D341Med (cell line): ENCODE results near the gene SEC22A.
A peak's percentile ranks its signal among the peaks of the same experiment; 100 is the strongest.

Experiments used
- DNase-seq: peaks from one replicate; pipeline ENCODE4 v3.0.0; 2012; ENCODE audit warnings: low spot score

Gene SEC22A

DNA sequence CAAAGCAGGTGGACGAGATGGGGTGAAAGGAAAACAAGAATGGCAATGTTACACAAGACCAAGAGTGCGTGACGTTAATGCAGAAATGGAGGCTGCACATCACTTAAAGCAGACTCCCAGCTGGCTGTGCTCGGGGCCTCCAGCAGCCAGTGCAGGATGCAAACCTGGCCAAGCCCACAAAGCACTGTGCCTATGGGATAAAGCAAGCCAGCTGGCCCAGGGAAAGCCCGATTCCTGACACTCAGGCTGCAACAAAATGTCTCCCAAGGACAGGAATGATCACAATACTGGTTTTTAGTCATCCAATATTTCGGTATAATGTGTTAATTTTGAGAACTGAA, 86.2 kb downstream of the SEC22A start:
- DNase-seq = peak; percentile 19

DNA sequence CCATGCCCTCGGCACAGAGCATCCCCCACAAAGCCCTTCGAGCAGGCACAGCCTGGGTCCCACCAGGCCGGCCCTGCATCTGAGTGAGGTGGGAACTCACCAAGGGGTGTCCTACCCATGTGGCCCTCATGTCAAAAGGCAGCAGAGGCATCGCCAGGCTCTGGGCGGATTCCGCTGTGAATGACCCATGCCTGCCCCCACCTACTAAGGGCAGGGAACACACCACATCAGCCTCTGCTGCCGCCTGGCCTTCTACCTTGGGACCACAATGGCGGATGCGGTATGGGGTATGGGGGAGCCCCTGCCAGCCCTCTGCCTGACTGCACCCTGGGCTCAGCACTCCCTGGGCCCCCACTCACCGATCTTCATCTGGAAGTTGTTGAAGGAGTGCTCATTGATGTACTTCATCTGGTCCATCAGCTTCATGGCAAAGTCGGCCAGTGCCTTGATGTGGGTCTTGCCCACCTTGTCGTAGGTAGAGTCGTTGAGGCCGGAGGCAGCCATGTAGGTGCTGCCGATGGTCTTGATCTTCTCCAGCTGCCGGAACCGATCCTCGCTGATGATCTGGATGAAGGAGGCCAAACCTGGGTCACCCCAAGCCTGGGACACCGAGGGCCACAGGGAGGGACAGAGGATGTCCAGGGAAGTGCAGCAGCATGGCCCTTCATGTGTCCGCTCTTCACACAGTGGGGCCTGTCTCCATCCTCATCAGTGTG, 87.8 kb downstream of the SEC22A start:
- no peak for DNase-seq

DNA sequence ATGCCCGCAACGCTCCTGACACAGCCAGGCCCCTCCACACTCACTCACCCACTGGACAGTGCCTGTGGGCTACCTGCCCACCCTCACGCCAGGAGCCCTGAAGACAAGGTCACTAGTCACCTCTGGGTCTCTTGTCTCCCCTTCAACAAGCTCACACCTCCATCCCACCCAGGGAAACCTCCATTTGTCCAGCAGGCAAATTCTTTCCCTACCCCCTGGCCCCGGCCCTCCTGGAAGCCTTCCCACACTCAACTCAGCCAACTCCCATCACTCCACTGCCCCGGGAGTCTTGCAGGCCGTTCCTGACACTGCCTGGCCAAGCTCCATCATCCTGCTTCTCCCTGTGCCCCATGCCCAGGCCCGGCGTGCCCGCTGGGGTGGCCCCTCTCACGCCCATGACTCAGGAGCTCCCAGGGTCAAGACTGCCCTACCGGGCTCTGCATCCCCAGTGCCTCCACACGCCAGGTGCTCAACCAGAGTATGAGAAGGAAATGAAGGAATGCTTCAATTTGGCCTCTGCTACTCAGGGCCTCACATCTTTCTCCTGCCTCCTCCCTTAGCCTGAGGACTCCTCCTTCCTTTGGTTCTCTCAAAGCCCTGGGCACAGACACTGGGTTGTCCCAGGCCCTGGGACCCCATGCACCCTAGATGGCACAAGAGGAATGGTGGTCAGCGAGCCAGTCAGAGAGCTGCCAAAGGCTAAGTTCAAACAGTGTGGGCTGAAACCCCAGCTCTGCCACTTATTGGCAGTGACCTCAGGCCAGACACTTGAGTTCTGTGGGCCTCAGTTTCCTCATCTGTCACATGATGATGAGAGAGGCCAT, 88.6 kb downstream of the SEC22A start:
- DNase-seq = no peak

DNA sequence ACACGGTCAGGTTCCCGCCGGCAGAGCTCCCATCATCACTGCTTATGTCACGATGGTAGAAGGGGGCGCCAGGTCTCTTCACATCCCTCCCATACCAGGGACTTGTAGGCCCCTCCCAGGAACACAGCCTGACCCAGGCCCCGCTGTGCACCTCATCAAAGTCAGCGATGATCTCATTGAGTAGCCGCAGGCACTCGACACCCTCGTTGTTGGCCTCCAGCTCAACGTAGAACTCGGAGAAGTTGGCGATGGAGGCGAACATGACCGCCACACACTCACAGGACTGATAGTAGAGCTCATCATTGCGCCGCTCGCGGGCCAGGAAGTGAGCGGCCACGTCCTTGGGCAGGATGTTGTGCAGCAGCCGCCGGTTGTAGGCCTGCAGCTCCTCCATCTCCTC, 89.2 kb downstream of the SEC22A start:
- no peak for DNase-seq

DNA sequence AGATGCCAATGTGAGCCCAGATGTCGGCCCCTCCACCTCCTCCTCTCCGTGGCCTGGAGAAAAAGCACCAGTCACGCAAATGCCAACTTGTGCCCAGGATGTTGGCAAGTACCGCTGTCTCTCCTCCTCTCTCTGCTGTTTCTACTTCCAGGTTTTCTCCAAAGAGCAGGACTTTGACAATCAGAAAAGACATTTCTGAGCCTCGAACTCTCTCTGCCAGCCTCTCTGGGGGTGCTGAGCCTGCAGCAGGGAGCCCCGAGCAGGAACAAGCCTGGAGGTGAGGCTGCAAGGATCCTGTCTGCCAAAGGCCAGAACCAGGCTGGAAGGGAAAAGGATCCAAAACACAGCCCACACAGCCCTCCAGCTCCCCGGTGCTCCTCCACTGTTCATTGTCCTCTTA, 89.7 kb downstream of the SEC22A start:
- DNase-seq = no peak

DNA sequence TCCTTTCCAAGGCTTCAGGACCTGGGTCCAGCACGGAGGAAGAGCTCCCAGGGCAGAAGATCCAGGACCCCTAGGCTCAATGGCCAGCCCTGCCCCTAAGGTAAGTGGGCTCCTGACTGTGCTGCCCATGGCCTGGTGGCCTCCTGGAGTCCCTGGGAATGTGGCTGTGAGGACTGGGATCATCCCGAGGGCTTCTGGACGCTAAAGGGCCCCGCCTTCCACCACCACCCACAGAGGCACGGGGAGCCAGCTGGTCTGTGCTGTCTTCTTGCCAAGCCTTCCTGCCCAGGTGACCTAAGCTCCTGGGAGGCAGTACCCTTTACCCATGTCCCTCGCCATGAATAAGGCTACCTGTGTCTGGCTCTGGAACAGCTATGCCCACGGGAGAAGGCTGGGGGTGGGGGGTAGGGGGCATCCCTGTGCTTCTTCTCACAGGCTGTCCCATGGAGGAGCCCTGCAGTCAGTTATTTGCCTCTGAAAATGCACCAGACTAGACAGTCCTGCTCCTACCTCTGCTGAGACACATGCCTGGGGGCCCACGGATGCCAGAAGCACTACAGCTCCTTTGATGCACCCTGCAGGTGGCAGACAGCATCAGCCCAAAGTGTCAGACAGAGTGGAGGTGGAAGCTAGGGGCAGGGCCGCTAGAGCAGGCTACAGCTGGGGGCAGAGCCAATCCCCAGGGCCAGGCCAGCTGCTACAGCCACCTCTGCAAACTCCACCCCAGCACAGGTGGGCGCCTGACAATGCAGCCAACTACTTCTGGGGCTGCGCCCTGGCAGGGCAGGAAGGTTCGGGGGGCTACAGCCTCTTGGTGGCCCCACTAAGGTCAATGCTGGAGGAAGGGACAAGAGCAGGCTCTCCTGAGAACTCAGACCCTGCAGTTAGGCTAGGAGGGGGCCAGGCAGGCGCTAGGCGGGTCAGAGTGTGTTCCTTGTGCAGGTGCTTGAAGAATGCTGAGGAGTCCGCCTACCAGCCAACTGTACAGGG, 90.9 kb downstream of the SEC22A start:
- DNase-seq = no peak

DNA sequence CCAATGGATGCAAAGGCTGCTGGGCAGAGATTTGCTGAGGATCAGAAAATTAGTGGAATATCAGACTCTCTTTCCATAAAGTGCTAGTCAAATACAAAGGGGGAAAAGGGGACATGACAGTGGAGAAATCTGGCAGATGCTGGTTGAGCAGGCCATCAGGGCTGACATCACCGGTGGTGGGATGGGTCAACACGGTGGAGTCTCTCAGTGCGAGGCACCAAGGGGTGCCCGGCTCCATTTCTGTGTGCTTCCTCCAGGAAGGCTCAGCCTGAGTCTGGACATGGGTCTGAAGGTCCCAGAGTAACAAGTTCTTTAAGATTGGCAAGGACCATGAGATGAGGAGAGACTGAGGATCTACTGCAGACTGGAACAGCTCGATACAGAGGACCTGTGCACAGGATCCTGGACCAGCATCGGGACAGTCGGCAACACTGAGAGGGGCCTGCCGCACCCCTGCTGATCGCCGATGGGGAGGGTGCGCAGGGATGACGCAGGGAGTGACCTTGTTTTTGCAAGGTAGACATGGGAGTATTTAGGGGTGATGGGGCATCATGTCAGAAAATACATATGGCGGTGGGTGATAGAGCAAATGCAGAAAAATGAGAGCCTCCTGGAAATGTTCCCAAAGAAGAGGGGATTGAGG, 92.7 kb downstream of the SEC22A start:
- DNase-seq = no peak

DNA sequence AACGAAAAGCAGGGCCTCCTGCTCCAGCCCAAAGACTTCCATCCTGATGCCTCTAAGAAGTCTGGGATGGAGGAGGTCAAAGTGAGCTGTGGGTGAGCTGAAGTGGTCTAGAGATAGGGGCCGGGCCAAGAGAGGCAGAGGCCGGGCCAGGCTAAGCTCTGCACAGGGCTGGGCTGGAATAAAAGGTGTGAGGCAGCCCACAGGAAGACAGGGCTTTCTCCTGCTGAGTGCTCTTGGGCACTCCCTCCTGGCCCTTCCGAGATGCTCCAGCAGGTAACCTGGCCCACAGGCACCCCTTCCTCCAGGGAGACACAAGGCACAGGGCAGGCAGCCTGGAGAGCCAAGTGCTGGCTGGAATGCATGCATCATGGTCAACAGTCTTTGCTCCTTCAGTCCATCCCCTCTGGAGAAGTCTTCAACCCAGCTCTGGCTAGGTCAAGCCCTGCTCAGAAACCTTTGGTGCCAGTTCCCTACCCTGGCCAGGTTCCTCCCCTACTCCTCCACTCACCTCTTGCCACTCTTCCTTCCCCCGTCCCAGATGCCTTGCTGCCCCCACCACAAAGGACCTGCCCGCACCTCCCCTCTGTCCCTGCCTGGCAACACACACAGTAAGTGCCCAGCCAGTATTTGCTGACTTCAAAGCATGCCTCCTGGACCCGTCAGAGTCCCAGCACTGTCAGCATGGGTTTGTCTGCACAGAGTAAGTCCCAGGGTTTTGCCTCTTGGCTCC, 93.6 kb downstream of the SEC22A start:
- DNase-seq = no peak

DNA sequence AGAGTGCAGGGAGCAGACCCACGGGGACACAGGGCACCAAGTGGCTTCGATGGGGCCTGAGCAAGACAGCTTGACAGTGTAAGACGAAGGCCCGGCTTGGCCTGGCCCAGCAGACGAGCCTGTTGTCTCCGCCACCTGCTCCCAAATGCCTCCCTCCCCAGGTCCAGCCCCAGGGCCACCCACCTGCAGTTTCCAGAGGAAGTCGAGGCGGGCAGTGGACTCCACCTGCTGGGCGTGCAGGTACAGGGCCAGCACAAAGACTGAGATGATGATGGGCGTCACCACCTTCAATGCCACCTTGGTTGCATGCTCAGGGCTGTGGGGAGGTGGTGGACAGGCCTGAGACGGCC, 94.1 kb downstream of the SEC22A start:
- DNase-seq = no peak

DNA sequence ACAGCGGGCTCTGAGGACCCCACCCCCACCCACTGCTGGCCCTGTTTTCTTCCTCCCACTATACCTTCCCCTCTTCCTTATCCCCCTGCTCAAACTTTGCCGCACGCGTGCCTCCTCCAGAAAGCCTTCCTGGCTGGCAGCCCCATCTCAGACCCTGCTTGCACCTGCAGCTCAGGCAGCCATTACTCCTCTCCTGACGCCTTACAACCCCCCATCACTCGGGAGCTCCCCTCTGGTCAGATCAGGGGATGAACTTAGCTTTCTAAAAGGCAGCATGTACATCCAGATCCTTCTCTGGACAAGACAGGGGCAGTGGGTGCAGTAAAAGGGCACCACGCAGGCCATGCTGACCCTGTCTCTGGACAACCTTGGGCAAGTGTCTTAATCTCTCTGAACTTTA, 94.5 kb downstream of the SEC22A start:
- no peak for DNase-seq

DNA sequence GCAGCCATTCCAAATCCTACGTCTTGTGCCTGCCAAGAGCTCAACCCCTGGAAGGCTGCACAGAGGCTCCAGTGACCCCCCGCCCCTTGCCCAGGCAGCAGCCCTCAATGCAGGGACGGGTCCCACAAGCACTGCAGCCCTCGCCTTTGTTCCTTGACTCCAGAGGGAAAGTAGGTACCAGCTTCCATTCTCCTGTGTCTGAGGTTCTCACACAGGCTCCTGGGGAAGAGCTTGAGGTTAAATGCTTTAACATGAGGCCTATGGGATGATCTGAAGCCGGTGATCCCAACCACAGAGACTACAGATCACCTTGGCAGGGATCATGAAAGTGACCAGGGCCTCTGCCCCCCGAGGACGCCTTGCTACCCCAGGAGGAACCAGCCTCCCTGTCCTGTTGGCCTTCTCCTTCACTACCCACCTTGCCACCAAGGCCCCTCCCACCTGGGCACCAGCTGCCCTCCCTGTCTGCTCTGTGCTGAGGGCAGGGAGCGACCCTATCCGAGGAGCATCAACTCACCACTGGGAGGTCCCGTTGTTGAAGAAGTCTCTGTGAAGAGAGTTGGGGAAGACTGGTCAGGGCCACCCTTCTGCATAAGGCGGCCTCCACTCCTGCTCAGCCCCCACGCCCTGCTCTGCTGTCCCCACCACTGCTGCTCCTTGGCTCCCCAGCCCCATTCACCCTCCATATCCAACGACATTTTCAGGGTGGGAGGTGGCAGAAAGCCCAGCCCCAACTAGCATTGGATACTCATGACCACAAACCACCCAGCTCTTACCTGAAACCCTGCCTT, 95.3 kb downstream of the SEC22A start:
- DNase-seq = no peak

DNA sequence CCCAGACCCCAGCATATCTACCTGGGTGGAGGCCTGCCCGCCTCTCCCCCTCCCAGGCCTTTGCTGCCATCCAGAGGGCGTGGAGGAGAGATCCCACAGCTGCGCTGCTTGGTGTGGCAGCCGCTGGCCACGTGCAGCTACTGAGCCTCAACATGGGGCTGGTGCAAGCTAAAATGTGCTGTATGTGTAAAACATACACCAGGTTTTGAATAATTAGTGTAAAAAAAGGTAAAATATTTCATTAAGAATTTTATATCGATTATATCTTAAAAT, 95.8 kb downstream of the SEC22A start:
- DNase-seq = peak; percentile 72

DNA sequence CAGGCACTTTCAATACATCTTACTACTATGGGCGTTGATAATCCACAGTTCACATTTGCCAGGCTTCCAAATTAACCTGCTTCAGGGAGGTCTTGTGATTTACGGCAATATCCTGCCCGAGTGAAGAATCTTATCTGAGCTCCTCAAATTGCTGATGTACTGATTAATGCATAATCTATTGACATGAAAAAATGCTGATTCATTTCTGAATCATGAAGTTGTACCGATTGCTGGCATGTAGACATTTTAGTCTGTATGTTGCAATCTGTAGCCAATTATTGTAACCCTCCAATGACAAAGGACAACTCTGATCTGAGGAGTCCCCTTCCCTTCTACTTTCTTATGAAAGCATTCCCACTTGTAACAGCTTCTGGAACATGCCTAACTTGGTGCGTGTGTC, 97.2 kb downstream of the SEC22A start:
- DNase-seq = no peak

DNA sequence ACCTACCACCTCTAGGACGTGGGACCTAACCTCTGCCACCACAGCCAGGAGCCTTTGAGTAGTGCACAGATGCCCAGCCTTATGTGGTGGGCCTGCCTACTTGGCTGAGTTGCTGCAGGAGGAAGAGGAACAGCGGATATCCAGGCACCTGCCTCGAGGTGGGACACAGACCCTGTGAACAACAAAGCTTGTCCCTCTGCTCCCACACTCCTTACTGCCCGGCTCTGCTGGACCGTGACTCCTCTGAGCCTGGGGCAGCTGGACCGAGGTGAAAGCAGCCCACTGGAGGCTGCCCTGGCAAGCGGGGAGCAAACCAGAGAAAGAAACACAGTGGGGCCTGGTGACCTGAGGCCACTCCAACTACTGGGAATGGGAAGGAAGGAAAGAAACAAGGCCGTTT, 97.8 kb downstream of the SEC22A start:
- no peak for DNase-seq

DNA sequence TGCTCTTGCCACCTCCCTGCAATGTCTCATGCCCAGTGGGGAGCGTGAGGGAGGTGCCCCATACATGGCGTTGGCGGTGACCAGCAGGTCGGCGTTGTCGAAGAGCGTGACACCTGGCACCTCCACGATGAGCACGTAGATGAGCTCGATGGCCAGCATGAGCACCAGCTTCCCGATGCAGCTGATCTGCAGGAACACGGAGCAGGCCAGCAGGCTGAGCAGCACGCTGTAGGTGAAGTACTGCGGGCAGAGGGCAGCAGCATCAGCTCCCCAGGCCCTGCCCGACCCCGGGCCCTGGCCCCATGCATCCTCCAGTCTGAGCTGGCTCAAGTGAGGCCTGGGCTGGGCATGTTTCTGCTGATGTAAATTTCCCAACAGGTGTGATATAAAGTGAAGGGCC, 98.3 kb downstream of the SEC22A start:
- no peak for DNase-seq

DNA sequence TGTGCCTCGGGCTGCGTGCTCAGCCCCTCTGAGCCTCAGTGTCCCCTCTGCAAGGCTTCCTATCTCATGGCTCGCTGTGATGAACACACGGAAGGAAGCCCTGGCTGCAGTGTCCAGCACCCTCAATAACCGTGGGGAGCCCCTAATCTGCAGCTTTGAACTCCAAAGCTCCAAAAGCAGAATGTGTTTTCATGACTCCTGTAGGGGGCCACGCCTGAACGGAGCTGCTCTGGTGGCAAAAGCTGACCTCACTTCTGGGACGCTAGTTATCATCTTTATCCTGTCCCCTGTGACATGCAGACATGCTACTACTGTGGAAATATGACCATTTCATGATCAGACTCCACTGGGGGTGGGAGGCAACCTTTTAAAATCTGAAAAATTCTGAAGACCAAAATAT, 98.8 kb downstream of the SEC22A start:
- no peak for DNase-seq

DNA sequence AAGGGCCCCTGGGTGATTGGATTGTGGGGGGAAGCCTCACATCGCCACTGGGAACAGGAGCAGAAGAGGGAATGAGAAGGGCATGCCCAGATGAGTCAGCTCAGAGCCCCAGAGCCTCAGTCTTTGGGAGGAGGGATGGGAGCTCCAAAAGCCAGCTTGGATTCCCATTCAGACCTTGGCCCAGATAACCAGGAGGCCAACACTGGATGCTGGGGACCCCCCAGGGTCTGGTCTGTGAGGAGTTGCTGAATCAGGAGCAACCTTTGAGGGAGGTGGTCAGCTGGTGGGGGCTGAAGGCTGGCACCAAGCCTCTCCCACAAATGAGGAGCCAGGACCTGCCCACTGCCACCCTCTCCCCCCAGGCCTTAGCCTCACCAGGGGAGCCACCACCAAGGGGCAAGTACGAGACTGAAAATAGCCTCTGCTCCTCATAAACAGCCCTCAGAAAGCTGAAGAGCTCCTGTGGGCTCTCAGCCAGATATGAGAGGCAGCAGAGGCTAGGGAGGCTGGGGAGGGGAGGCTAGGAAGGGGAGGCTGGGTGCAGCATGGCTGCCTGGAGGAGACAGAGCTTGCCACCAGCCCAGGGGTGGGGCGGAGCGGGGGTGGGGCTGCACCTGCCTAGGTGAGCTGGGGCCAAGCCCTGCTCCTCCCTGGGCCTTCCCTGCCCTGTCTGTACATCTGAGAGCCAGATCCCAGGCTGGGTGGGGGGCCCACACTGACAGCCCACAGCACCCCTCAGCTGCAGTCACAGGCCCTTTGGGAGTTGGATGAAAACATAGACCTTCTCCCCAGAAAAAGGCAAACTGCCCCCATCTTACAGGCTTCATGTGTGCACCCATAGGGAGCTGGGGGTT, 99.8 kb downstream of the SEC22A start:
- DNase-seq = no peak

DNA sequence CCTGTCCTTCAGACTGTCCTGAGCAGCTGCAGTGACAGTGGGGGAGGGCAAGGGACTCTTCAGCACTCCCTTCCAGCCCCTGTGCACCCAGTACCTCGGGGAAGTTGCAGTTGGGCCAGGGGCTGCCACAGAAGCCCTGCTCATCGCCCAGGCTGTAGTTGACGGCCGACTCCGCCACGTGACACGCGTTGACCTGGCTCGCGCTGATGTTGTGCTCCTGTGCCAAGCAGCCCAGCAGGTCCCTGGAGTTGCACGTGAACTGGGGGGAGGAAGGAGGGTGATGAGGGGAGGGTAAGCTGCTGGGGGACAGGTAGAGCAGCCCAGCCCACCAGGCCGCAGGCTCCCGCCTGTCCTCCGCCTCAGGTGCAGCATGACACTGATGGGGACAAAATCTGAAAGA, 101.2 kb downstream of the SEC22A start:
- no peak for DNase-seq

DNA sequence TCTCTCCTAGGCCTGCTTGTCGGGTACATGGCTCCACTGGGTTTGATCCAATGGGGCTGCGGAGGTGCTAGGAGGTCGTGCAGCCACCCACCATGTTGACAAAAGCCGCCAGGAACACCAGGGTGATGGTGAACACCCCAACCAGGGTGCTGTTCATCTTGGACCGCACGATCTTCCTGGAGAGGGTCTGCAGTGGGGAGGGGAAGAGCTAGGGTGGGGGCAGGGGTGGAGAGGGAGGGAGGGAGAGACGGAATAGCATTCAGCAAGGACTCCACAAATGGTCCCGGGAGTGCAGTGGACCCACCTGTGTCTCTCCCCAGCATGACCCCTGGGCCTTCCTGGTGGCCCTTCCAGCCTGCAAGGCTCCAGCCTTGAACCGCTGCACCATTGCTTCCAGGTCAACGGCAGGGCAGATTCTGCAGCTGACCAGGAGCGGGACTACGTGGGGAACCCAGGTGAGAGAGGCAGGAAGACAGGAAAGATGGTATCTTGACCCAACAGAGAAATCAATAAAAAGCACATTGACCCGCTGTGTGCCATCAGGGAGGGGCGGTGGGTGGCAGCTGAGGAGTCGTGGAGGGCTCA, 102.3 kb downstream of the SEC22A start:
- no peak for DNase-seq

DNA sequence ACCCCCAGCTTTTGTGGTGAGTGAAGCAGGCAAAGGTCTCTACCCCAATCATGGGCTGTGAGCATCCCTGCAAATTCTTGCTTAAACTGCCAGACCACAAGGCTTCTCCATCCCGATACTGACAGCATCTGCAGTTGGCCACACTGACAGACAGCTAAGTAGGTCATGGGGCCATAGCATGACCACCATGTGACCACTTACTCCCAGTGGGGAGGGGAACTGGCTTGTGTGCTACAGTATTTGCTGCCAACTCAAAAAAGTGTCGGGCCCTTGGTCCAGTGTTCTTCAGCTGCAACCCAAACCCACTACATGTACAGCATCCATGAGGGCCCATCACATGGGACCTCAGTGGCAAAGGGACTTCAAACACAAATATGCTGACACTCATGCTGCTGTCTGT, 103.4 kb downstream of the SEC22A start:
- no peak for DNase-seq
